OCI-LY3 (cell line): ENCODE measurements around the gene CDC42EP5.
"Not testable (repeated sequence)": the region's sequence is repeated elsewhere in the genome, so short reads cannot be mapped to it uniquely, and the experiment has no call there.

Experiments
- H2AFZ ChIP-seq: fragments of 200-600, 300-600 bp; shearing (Covaris generic); 2 replicates; pipeline ENCODE4 v1.6.0; 2014; ENCODE audit warnings: antibody characterized with exemption, low read depth, low read length
- H3K27ac ChIP-seq: fragments of 200-600, 300-600 bp; sonication (generic); 2 replicates; pipeline ENCODE4 v1.5.1; 2014; ENCODE audit warnings: mild to moderate bottlenecking, low read length, moderate library complexity, mixed read lengths
- H3K27me3 ChIP-seq: fragments of 200-600, 300-600 bp; sonication (generic); 2 replicates; pipeline ENCODE4 v1.6.1; 2014; ENCODE audit warnings: low read depth, low read length, mixed read lengths
- H3K36me3 ChIP-seq: fragments of 200-600, 300-600 bp; sonication (generic); replicated peaks from 2 replicates; pipeline ENCODE3; 2014; ENCODE audit warnings: low read depth, low read length, mixed read lengths
- H3K4me1 ChIP-seq: fragments of 300-600, 200-600 bp; sonication (generic); 2 replicates; pipeline ENCODE4 v1.6.1; 2014; ENCODE audit warnings: low read length, mixed read lengths
- H3K4me2 ChIP-seq: fragments of 200-600, 300-600 bp; sonication (generic); 2 replicates; pipeline ENCODE4 v1.6.1; 2014; ENCODE audit warnings: low read length, mixed read lengths
- H3K4me3 ChIP-seq: fragments of 300-600, 200-600 bp; sonication (generic); 2 replicates; pipeline ENCODE4 v1.5.1; 2014; ENCODE audit warnings: antibody characterized with exemption, mild to moderate bottlenecking, low read length, moderate library complexity
- H3K79me2 ChIP-seq: fragments of 300-600, 200-600 bp; shearing (Covaris generic); 2 replicates; pipeline ENCODE4 v1.6.1; 2014; ENCODE audit warnings: mild to moderate bottlenecking, low read length, mixed read lengths
- H3K9ac ChIP-seq: fragments of 300-600, 200-600 bp; shearing (Covaris generic); 2 replicates; pipeline ENCODE4 v1.6.0; 2014; ENCODE audit warnings: mild to moderate bottlenecking, low read length, moderate library complexity
- H3K9me3 ChIP-seq: fragments of 200-600, 300-600 bp; shearing (Covaris generic); 2 replicates; pipeline ENCODE4 v1.6.1; 2014; ENCODE audit warnings: low read length, mixed read lengths; ENCODE audit not compliant: insufficient read depth
- H4K20me1 ChIP-seq: fragments of 200-600, 300-600 bp; sonication (generic); 2 replicates; pipeline ENCODE4 v1.6.1; 2016; ENCODE audit warnings: low read length, mixed read lengths; ENCODE audit not compliant: insufficient read depth
- CTCF ChIP-seq: fragments of 200-600, 300-600 bp; sonication (generic); IDR thresholded peaks from 2 replicates; pipeline ENCODE4 v1.5.1; 2014; ENCODE audit warnings: antibody characterized with exemption, low read length, low read depth
- EZH2phosphoT487 ChIP-seq: fragments of 200-600 bp; shearing (Covaris generic); IDR thresholded peaks from 2 replicates; pipeline ENCODE4 v1.6.1; 2018; ENCODE audit warnings: antibody characterized with exemption, mixed run types, low read depth

The CDC42EP5 gene

GRCh38 chr19:54470276-54470887, 2.7 kb downstream of the CDC42EP5 start:
- no peak overlapping the region for H3K4me3 ChIP-seq
- H3K4me1 ChIP-seq: 0 out of 2 replicates have a peak, but pooled peaks cover 5% of the 10 kb centered on the region
- no peak overlapping the region for H3K27ac ChIP-seq
- TF ChIP-seq EZH2phosphoT487 (no peak), CTCF (no peak)
- H3K36me3 ChIP-seq: no peaks in the 10 kb centered on the region
- peaks cover 24% of the 10 kb centered on the region for H3K27me3 ChIP-seq
- no peak overlapping the region for H2AFZ ChIP-seq
- H3K9me3 ChIP-seq: no peaks in the 10 kb centered on the region
- H4K20me1 ChIP-seq: no peaks in the 10 kb centered on the region
- no peak overlapping the region for H3K9ac ChIP-seq
- H3K79me2 ChIP-seq: no peaks in the 10 kb centered on the region
- no peak overlapping the region for H3K4me2 ChIP-seq

- peak overlapping the region; percentile 47; the same call in 1 of the 2 replicates for H2AFZ ChIP-seq
- H3K79me2 ChIP-seq: no peaks in the 10 kb centered on the region
- no peaks in the 10 kb centered on the region for H3K36me3 ChIP-seq
- no peaks in the 10 kb centered on the region for H3K9me3 ChIP-seq
- 0 out of 2 replicates have a peak, but pooled peaks cover 7% of the 10 kb centered on the region for H3K4me1 ChIP-seq
- H3K4me3 ChIP-seq: peak overlapping the region; percentile 25
- H3K4me2 ChIP-seq: peak overlapping the region; percentile 43
- TF ChIP-seq CTCF: no peak
- TF ChIP-seq EZH2phosphoT487: no peak
- H4K20me1 ChIP-seq: no peaks in the 10 kb centered on the region
- H3K9ac ChIP-seq: no peak overlapping the region
- H3K27me3 ChIP-seq: peaks cover 24% of the 10 kb centered on the region
- H3K27ac ChIP-seq: no peak overlapping the region
Measured at GRCh38 chr19:54469496-54469934, 3.6 kb downstream of the CDC42EP5 start.

GRCh38 chr19:54466110-54466480, 7.0 kb downstream of the CDC42EP5 start:
- H3K4me3 ChIP-seq, H3K79me2 ChIP-seq, H4K20me1 ChIP-seq, H3K4me2 ChIP-seq, H3K27ac ChIP-seq, H3K9ac ChIP-seq, H2AFZ ChIP-seq, H3K9me3 ChIP-seq: not testable (repeated sequence)
- peaks cover 18% of the 10 kb centered on the region for H3K36me3 ChIP-seq
- peaks cover 15% of the 10 kb centered on the region for H3K27me3 ChIP-seq
- peaks cover 15% of the 10 kb centered on the region for H3K4me1 ChIP-seq

- H3K4me1 ChIP-seq: peaks cover 15% of the 10 kb centered on the region
- H3K9ac ChIP-seq: no peak overlapping the region
- H3K4me2 ChIP-seq: no peak overlapping the region
- TF ChIP-seq CTCF (no peak), EZH2phosphoT487 (no peak)
- peaks cover 11% of the 10 kb centered on the region for H3K27me3 ChIP-seq
- H2AFZ ChIP-seq: no peak overlapping the region
- H3K9me3 ChIP-seq: no peaks in the 10 kb centered on the region
- no peak overlapping the region for H3K4me3 ChIP-seq
- H3K79me2 ChIP-seq: no peaks in the 10 kb centered on the region
- no peak overlapping the region for H3K27ac ChIP-seq
- peaks cover 10% of the 10 kb centered on the region for H4K20me1 ChIP-seq
- H3K36me3 ChIP-seq: peaks cover 22% of the 10 kb centered on the region
Measured at GRCh38 chr19:54465426-54466109, 7.5 kb downstream of the CDC42EP5 start.
